PC-3 (cell line): ENCODE results near the gene DDX21.

Experiments
- CTCF ChIP-seq: fragments of 300-600 bp; sonication (generic); conservative IDR thresholded peaks from 2 replicates; pipeline ENCODE4 v1.5.1; 2017; ENCODE audit warnings: antibody characterized with exemption, low read depth, mild to moderate bottlenecking, low read length
- EZH2 ChIP-seq: fragments of 300-600 bp; sonication (generic); IDR thresholded peaks from one replicate; pipeline ENCODE4 v1.6.1; 2017; ENCODE audit warnings: antibody characterized with exemption, mild to moderate bottlenecking, low read length; ENCODE audit not compliant: unreplicated experiment

DNA sequence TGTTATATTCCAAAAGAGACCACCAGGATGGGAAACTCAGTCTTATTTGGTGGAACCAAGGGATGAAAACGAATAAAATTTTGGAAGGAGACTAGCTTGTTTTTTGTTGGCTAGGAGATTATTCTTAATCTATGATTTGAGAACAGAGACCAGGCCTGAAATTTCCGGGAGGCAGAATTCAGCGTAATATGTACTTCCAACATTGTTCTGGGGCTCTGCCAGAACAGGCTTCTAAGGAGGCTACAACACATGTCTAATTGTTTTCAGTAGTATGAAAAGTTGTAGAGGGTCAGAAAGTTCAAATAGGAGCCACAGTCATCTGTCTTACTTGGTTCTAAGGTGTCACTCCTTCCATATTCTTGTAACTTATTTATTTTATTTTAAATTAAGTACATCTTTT, 1.7 kb downstream of the DDX21 start:
- TF ChIP-seq CTCF: no peak
- no peak for TF ChIP-seq EZH2
